HCT116 (cell line): Measurements from ENCODE around the gene GP1BB. TPM values are rescaled to one million over a fixed set of nuclear protein-coding genes. Genes with fewer than 3 reads are reported as not detected.
A peak's percentile ranks its signal among the peaks of the same experiment; 100 is the strongest.

Experiments used
- ATAC-seq: fragments of 200-7000 bp; cut with Tn5 transposase; 2 replicates; pipeline ENCODE4 v1.9.1; 2020; ENCODE audit warnings: mild to moderate bottlenecking, moderate library complexity
- BruUV-seq: library from RNA; stranded (reverse); fragments of 400-500 nt; replicated peaks from 2 replicates; lab custom pipeline; 2021; lab: Mats Ljungman, UMichigan
- CTCF ChIA-PET: fragments of 300-600 bp; sonication (Branson Sonifier 250); formaldehyde crosslinking; loops from one replicate; lab custom pipeline; 2021; ENCODE audit warnings: antibody characterized with exemption; lab: Charles Lee
- POLR2A ChIA-PET: fragments of 300-600, 350-600 bp; sonication (Branson Sonifier 250); formaldehyde crosslinking; loops from one replicate; lab custom pipeline; 2021; ENCODE audit warnings: antibody characterized with exemption; lab: Charles Lee
- RAD21 ChIA-PET, 2 experiments: fragments of 300-600 bp; sonication (Branson Sonifier 250); formaldehyde crosslinking; loops; one replicate each; lab custom pipeline; 2023; ENCODE audit warnings: low total read pairs in 2 of 2; ENCODE audit not compliant: uncharacterized antibody in 2 of 2, unreplicated experiment in 2 of 2, low non-redundant PET in 1 of 2; lab: Charles Lee
- DNase-seq: peaks from one replicate; pipeline ENCODE4 v3.0.0-alpha.2; 2010; ENCODE audit warnings: low read depth, low spot score
- H2AFZ ChIP-seq: fragments of 200-600 bp; shearing (Covaris generic), sonication (generic); 2 replicates; pipeline ENCODE4 v1.6.1; 2017; ENCODE audit warnings: low read depth, mixed run types, mixed read lengths, antibody characterized with exemption, low read length; ENCODE audit not compliant: poor library complexity, severe bottlenecking
- H3K27ac ChIP-seq: 2 replicates; pipeline ENCODE4 v1.5.1; 2012; ENCODE audit warnings: low read depth, low read length
- H3K27me3 ChIP-seq: fragments of 200-600 bp; sonication (generic); 2 replicates; pipeline ENCODE4 v1.6.1; 2016; ENCODE audit warnings: mixed run types, low read length, mixed read lengths; ENCODE audit not compliant: insufficient read depth
- H3K36me3 ChIP-seq, 2 experiments: fragments of 200-500 bp in 1 of 2; fragments of 200-600 bp in 1 of 2; sonication (Bioruptor generic) in 1 of 2; sonication (generic) in 1 of 2; 2 replicates each; pipeline versions ENCODE4 v1.5.1 to v1.6.1; 2014 to 2016; ENCODE audit warnings: low read length in 2 of 2, inconsistent platforms in 1 of 2, mixed read lengths in 1 of 2, mixed run types in 1 of 2; ENCODE audit not compliant: insufficient read depth in 2 of 2, control insufficient read depth in 1 of 2
- H3K4me1 ChIP-seq, 2 experiments: fragments of 200-600 bp in 1 of 2; sonication (generic) in 1 of 2; 2 replicates each; pipeline versions ENCODE4 v1.5.1 to v1.6.1; 2012 to 2017; ENCODE audit warnings: low read length in 2 of 2, inconsistent platforms in 1 of 2, mild to moderate bottlenecking in 1 of 2, mixed read lengths in 1 of 2, mixed run types in 1 of 2, moderate library complexity in 1 of 2; ENCODE audit not compliant: insufficient read depth in 2 of 2, control insufficient read depth in 1 of 2
- H3K4me2 ChIP-seq: fragments of 200-600 bp; sonication (generic); 2 replicates; pipeline ENCODE4 v1.6.1; 2017; ENCODE audit warnings: mixed run types, low read length, mixed read lengths
- H3K4me3 ChIP-seq, 2 experiments: fragments of 200-600 bp in 1 of 2; sonication (generic) in 1 of 2; replicated peaks in 1 of 2; 2 replicates each; pipeline ENCODE4 v1.5.1; 2011 to 2016; ENCODE audit warnings: low read length in 2 of 2, control low read depth in 1 of 2, low read depth in 1 of 2, mild to moderate bottlenecking in 1 of 2, mixed read lengths in 1 of 2, mixed run types in 1 of 2
- H3K79me2 ChIP-seq: fragments of 200-600 bp; sonication (generic); 2 replicates; pipeline ENCODE4 v1.6.1; 2017; ENCODE audit warnings: mild to moderate bottlenecking, mixed run types, low read length, moderate library complexity, mixed read lengths; ENCODE audit not compliant: insufficient read depth
- H3K9ac ChIP-seq: fragments of 200-600 bp; sonication (generic); 2 replicates; pipeline ENCODE4 v1.6.1; 2016; ENCODE audit warnings: low read length, mixed read lengths
- H3K9me2 ChIP-seq: fragments of 200-600 bp; sonication (generic), shearing (Covaris generic); 2 replicates; pipeline ENCODE4 v1.6.1; 2017; ENCODE audit warnings: mixed run types, mild to moderate bottlenecking, moderate library complexity; ENCODE audit not compliant: insufficient read depth
- H3K9me3 ChIP-seq, 2 experiments: fragments of 200-500 bp in 1 of 2; fragments of 200-600 bp in 1 of 2; sonication (Bioruptor generic) in 1 of 2; sonication (generic) in 1 of 2; 2 replicates each; pipeline ENCODE4 v1.6.1; 2014 to 2017; ENCODE audit warnings: low read length in 2 of 2, mixed read lengths in 2 of 2, inconsistent platforms in 1 of 2, low read depth in 1 of 2, mild to moderate bottlenecking in 1 of 2, mixed run types in 1 of 2, moderate library complexity in 1 of 2; ENCODE audit not compliant: control insufficient read depth in 1 of 2, insufficient read depth in 1 of 2
- H4K20me1 ChIP-seq: fragments of 200-600 bp; sonication (generic), shearing (Covaris generic); 2 replicates; pipeline ENCODE4 v1.6.1; 2017; ENCODE audit warnings: mixed run types, mild to moderate bottlenecking, moderate library complexity; ENCODE audit not compliant: insufficient read depth
- EGR1 ChIP-seq: IDR thresholded peaks from 2 replicates; pipeline ENCODE4 v1.6.1; 2012; ENCODE audit warnings: low read depth
- FOSL1 ChIP-seq: IDR thresholded peaks from 2 replicates; pipeline ENCODE4 v1.6.1; 2012; ENCODE audit warnings: low read depth
- SIN3A ChIP-seq: IDR thresholded peaks from 2 replicates; pipeline ENCODE4 v1.6.1; 2012; ENCODE audit warnings: low read depth
- intact Hi-C: fragments of 100-400 bp; cut with micrococcal nuclease; formaldehyde crosslinking; loops from 2 replicates; pipeline ENCODE4 v1.10.0; 2022
- total RNA-seq: library from RNA; stranded (reverse); gene quantifications from one replicate; pipeline ENCODE4 v1.2.1, GENCODE V29; 2021; ENCODE audit not compliant: unreplicated experiment
- TF ChIP-seq, protein P1 (sequence below): IDR thresholded peaks from 2 replicates; pipeline ENCODE4 v1.6.1; 2012; ENCODE audit warnings: low read depth

Gene GP1BB
- total RNA-seq, 1 experiment from 2014 or later = 4.8 TPM

- ChIA-PET RAD21 (interaction anchor here in 1 of 2 experiments (0.7 kb wide), 1 partner anchor 143 kb away, joined by 4 read pairs; no protein-coding TSS in a partner anchor), CTCF (no interaction called here), POLR2A (interaction anchor here (1.0 kb wide), 1 partner anchor 11 kb away, joined by 4 read pairs; no protein-coding TSS in a partner anchor)
- intact Hi-C loops = loop anchor here (5.0 kb wide), 1 partner anchor 90 kb away; no protein-coding TSS in a partner anchor
- H4K20me1 ChIP-seq = no peaks in the 10 kb centered on the region
- H3K9me3 ChIP-seq = no peaks in the 10 kb centered on the region
- TF ChIP-seq, protein P1, sequence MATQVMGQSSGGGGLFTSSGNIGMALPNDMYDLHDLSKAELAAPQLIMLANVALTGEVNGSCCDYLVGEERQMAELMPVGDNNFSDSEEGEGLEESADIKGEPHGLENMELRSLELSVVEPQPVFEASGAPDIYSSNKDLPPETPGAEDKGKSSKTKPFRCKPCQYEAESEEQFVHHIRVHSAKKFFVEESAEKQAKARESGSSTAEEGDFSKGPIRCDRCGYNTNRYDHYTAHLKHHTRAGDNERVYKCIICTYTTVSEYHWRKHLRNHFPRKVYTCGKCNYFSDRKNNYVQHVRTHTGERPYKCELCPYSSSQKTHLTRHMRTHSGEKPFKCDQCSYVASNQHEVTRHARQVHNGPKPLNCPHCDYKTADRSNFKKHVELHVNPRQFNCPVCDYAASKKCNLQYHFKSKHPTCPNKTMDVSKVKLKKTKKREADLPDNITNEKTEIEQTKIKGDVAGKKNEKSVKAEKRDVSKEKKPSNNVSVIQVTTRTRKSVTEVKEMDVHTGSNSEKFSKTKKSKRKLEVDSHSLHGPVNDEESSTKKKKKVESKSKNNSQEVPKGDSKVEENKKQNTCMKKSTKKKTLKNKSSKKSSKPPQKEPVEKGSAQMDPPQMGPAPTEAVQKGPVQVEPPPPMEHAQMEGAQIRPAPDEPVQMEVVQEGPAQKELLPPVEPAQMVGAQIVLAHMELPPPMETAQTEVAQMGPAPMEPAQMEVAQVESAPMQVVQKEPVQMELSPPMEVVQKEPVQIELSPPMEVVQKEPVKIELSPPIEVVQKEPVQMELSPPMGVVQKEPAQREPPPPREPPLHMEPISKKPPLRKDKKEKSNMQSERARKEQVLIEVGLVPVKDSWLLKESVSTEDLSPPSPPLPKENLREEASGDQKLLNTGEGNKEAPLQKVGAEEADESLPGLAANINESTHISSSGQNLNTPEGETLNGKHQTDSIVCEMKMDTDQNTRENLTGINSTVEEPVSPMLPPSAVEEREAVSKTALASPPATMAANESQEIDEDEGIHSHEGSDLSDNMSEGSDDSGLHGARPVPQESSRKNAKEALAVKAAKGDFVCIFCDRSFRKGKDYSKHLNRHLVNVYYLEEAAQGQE = no peak
- TF ChIP-seq FOSL1 = no peak
- TF ChIP-seq EGR1 = no peak
- TF ChIP-seq SIN3A = no peak
- H3K9ac ChIP-seq = peak overlapping the region; percentile 88
- H3K27me3 ChIP-seq = no peaks in the 10 kb centered on the region
- H2AFZ ChIP-seq = peak overlapping the region; percentile 35
- H3K4me2 ChIP-seq = peak overlapping the region; percentile 97
- peaks cover 33% of the 10 kb centered on the region for H3K79me2 ChIP-seq
- no peaks in the 10 kb centered on the region for H3K36me3 ChIP-seq
- H3K4me3 ChIP-seq = peak overlapping the region; percentile 72 to 87
- peak overlapping the region; percentile 94 for H3K27ac ChIP-seq
- ATAC-seq (peak; percentile 80), DNase-seq (peak; percentile 26)
- BruUV-seq = TSS peak; percentile 56
- no peaks in the 10 kb centered on the region for H3K9me2 ChIP-seq
- H3K4me1 ChIP-seq = peaks cover 12 to 23% of the 10 kb centered on the region in 2 experiments
Observed at GRCh38 chr22:19767427-19768341, 44.3 kb downstream of the GP1BB start.
